Endothelial cell of umbilical vein (primary cell): Measurements from ENCODE around the gene CDX2. TPM values are rescaled to one million over a fixed set of nuclear protein-coding genes. Genes with fewer than 3 reads are reported as not detected.

Experiments used
- BruUV-seq: library from RNA; stranded (reverse); fragments of 400-500 nt; replicated peaks from 2 replicates; lab custom pipeline; 2021; lab: Mats Ljungman, UMichigan
- CTCF ChIA-PET: fragments of 300-600, 350-600 bp; sonication (Branson Sonifier 250); formaldehyde crosslinking; loops from one replicate; lab custom pipeline; 2021; ENCODE audit warnings: antibody characterized with exemption, inconsistent platforms; lab: Charles Lee
- POLR2A ChIA-PET: fragments of 300-600, 350-600 bp; sonication (Branson Sonifier 250); formaldehyde crosslinking; loops from one replicate; lab custom pipeline; 2021; ENCODE audit warnings: antibody characterized with exemption, inconsistent platforms; lab: Charles Lee
- DNase-seq: peaks from one replicate; pipeline ENCODE4 v3.0.0-alpha.2; 2011; ENCODE audit warnings: low read depth, low spot score
- FAIRE-seq: peaks from 2 replicates; lab custom pipeline; 2011; peaks lifted over from hg19 to GRCh38; lab: Jason Lieb, UNC
- H2AFZ ChIP-seq: 2 replicates; pipeline ENCODE4 v1.6.0; 2012; ENCODE audit warnings: low read depth, low read length, control low read depth, inconsistent platforms
- H3K27ac ChIP-seq: 2 replicates; pipeline ENCODE4 v1.5.1; 2011; ENCODE audit warnings: low read depth, mild to moderate bottlenecking, control low read depth, low read length, moderate library complexity; ENCODE audit not compliant: insufficient read depth
- H3K27me3 ChIP-seq, 2 experiments: 2 replicates each; pipeline versions ENCODE4 v1.6.0 to v1.6.1; 2011; ENCODE audit warnings: low read length in 2 of 2, mixed read lengths in 1 of 2; ENCODE audit not compliant: control insufficient read depth in 2 of 2, insufficient read depth in 2 of 2
- H3K36me3 ChIP-seq, 2 experiments: 2 replicates in 1 of 2; 3 replicates in 1 of 2; pipeline ENCODE4 v1.5.1; 2011; ENCODE audit warnings: low read length in 2 of 2, mild to moderate bottlenecking in 1 of 2, moderate library complexity in 1 of 2; ENCODE audit not compliant: control insufficient read depth in 2 of 2, insufficient read depth in 2 of 2; ENCODE audit errors: extremely low read depth in 1 of 2
- H3K4me1 ChIP-seq: 3 replicates; pipeline ENCODE4 v1.5.1; 2011; ENCODE audit warnings: mild to moderate bottlenecking, low read length; ENCODE audit not compliant: control insufficient read depth, insufficient read depth; ENCODE audit errors: extremely low read depth
- H3K4me2 ChIP-seq: 2 replicates; pipeline ENCODE4 v1.6.1; 2011; ENCODE audit warnings: low read length, control low read depth, mixed read lengths; ENCODE audit not compliant: insufficient read depth
- H3K4me3 ChIP-seq, 3 experiments: fragments of 200-600 bp in 1 of 3; sonication (generic), shearing (Covaris generic) in 1 of 3; replicated peaks in 1 of 3; 2 replicates each; pipeline ENCODE4 v1.5.1; 2011 to 2016; ENCODE audit warnings: control low read depth in 3 of 3, low read length in 3 of 3, mild to moderate bottlenecking in 2 of 3, inconsistent platforms in 1 of 3, low read depth in 1 of 3, moderate library complexity in 1 of 3; ENCODE audit not compliant: insufficient read depth in 1 of 3
- H3K79me2 ChIP-seq: 2 replicates; pipeline ENCODE4 v1.6.0; 2012; ENCODE audit warnings: low read length, inconsistent platforms; ENCODE audit not compliant: control insufficient read depth, insufficient read depth
- H3K9ac ChIP-seq: replicated peaks from 2 replicates; pipeline ENCODE3; 2011; ENCODE audit warnings: low read length, control low read depth; ENCODE audit not compliant: insufficient read depth; ENCODE audit errors: extremely low read depth
- H3K9me1 ChIP-seq: replicated peaks from 3 replicates; pipeline ENCODE4 v1.6.0; 2011; ENCODE audit warnings: mild to moderate bottlenecking, low read length; ENCODE audit not compliant: control insufficient read depth, insufficient read depth; ENCODE audit errors: extremely low read depth
- H3K9me3 ChIP-seq: replicated peaks from 2 replicates; pipeline ENCODE4 v1.5.1; 2012; ENCODE audit warnings: low read length, inconsistent platforms; ENCODE audit not compliant: control insufficient read depth, insufficient read depth
- H4K20me1 ChIP-seq: replicated peaks from 2 replicates; pipeline ENCODE3; 2011; ENCODE audit warnings: mild to moderate bottlenecking, low read length; ENCODE audit not compliant: control insufficient read depth, insufficient read depth; ENCODE audit errors: extremely low read depth
- CTCF ChIP-seq, 2 donors: IDR thresholded peaks; 1 replicate in 1 of 2; 2 replicates in 1 of 2; pipeline ENCODE4 v1.5.1; 2011; ENCODE audit warnings: low read length in 2 of 2, mild to moderate bottlenecking in 2 of 2, moderate library complexity in 2 of 2, control low read depth in 1 of 2, inconsistent platforms in 1 of 2, low read depth in 1 of 2; ENCODE audit not compliant: insufficient read depth in 1 of 2; ENCODE audit errors: extremely low read depth in 1 of 2
- EZH2 ChIP-seq: IDR thresholded peaks from 2 replicates; pipeline ENCODE4 v1.6.1; 2012; ENCODE audit warnings: borderline replicate concordance, low read depth, mild to moderate bottlenecking, moderate library complexity, low read length, inconsistent platforms; ENCODE audit not compliant: severe bottlenecking
- FOS ChIP-seq: IDR thresholded peaks from 2 replicates; pipeline ENCODE4 v1.6.1; 2011; ENCODE audit warnings: mild to moderate bottlenecking, low read length, moderate library complexity, borderline replicate concordance; ENCODE audit not compliant: insufficient read depth
- JUN ChIP-seq: IDR thresholded peaks from 2 replicates; pipeline ENCODE4 v1.6.1; 2011; ENCODE audit warnings: borderline replicate concordance, low read depth; ENCODE audit not compliant: insufficient read length, insufficient read depth
- POLR2AphosphoS5 ChIP-seq: IDR thresholded peaks from 2 replicates; pipeline ENCODE4 v1.6.1; 2012; ENCODE audit warnings: low read depth, mild to moderate bottlenecking, control low read depth, low read length, moderate library complexity; ENCODE audit not compliant: insufficient read depth
- dilution Hi-C: fragments of 300-500 bp; cut with MboI; formaldehyde crosslinking; loops from one replicate; pipeline ENCODE4 v1.15.0; 2019; ENCODE audit warnings: low sequenced_read_pairs; ENCODE audit not compliant: extremely low pct_ligation_motif_present
- intact Hi-C: fragments of 100-400 bp; cut with micrococcal nuclease; formaldehyde crosslinking; loops from one replicate; pipeline ENCODE4 v1.10.0; 2022
- polyA plus RNA-seq, 4 experiments: library from polyadenylated mRNA; depleted of rRNA in 3 of 4; stranded (reverse) in 3 of 4; unstranded in 1 of 4; fragments of >200 nt; gene quantifications; 2 replicates each; pipeline versions ENCODE4 v1.2.1 to v1.2.3, GENCODE V29; 2011 to 2012; ENCODE audit warnings: missing spikeins in 1 of 4
- total RNA-seq: library from RNA; stranded (reverse); gene quantifications from 2 replicates; pipeline ENCODE4 v1.2.3, GENCODE V29; 2021
- TF ChIP-seq, protein P1 (sequence below): IDR thresholded peaks from 2 replicates; pipeline ENCODE4 v1.6.1; 2011; ENCODE audit not compliant: insufficient read depth, insufficient read length

CDX2 gene
- total and polyA plus RNA-seq, 2 donors (not counting 3 experiments of a cell fraction or from before 2014, with no cell fraction given) = not detected

GRCh38 chr13:27918041-27918917 lies 50.8 kb downstream of the CDX2 start:
- H3K4me1 ChIP-seq = peaks cover 7% of the 10 kb centered on the region
- no peaks in the 10 kb centered on the region for H3K79me2 ChIP-seq
- no peak for DNase-seq
- no peak for FAIRE-seq
- dilution Hi-C loops (no loop called here), intact Hi-C loops (no loop called here)
- H3K4me2 ChIP-seq = no peak overlapping the region
- POLR2A ChIA-PET = no interaction called here
- H3K27ac ChIP-seq = no peak overlapping the region
- TF ChIP-seq EZH2 = peak; percentile 95
- no peak for TF ChIP-seq FOS
- TF ChIP-seq, protein P1, sequence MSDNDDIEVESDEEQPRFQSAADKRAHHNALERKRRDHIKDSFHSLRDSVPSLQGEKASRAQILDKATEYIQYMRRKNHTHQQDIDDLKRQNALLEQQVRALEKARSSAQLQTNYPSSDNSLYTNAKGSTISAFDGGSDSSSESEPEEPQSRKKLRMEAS = no peak
- no peak for TF ChIP-seq CTCF (IDR thresholded peaks at IDR 0.05; ENCODE audit: extremely low read depth in 1 of 2, insufficient read depth in 1 of 2, low read depth in 1 of 2, low read length in 2 of 2)
- no peak for TF ChIP-seq JUN
- TF ChIP-seq POLR2AphosphoS5 = no peak
- H3K9ac ChIP-seq = no peak overlapping the region
- peaks cover 75 to 84% of the 10 kb centered on the region in 2 experiments for H3K27me3 ChIP-seq
- CTCF ChIA-PET = interaction anchor here (1.2 kb wide), 1 partner anchor 92 kb away, joined by 3 read pairs; no protein-coding TSS in a partner anchor
- H3K9me3 ChIP-seq = no peaks in the 10 kb centered on the region
- no peak overlapping the region for H3K4me3 ChIP-seq
- BruUV-seq = no TSS peak
- H3K9me1 ChIP-seq = no peaks in the 10 kb centered on the region
- H4K20me1 ChIP-seq = no peaks in the 10 kb centered on the region
- H2AFZ ChIP-seq = no peak overlapping the region
- no peaks in the 10 kb centered on the region for H3K36me3 ChIP-seq
